Peyer's patch (tissue), 4 donors: Measurements from ENCODE around the gene TRAPPC12. TPM values are rescaled to one million over a fixed set of nuclear protein-coding genes. Genes with fewer than 3 reads are reported as not detected.

ENCODE experiments used
- DNase-seq, 3 donors: peaks; one replicate each; pipeline ENCODE4 v3.0.0-alpha.2; 2017 to 2019
- H3K27ac ChIP-seq, 4 donors: fragments of 200-600 bp; sonication (generic); one replicate each; pipeline ENCODE4 v1.5.1; 2016 to 2019
- H3K27me3 ChIP-seq, 2 donors: fragments of 200-600 bp; sonication (generic); one replicate each; pipeline ENCODE4 v1.5.1; 2019
- H3K36me3 ChIP-seq, 3 donors: fragments of 200-600 bp; sonication (generic); one replicate each; pipeline ENCODE4 v1.5.1; 2016 to 2019
- H3K4me1 ChIP-seq, 4 donors: fragments of 200-600 bp; sonication (generic); one replicate each; pipeline ENCODE4 v1.5.1; 2016 to 2019
- H3K4me3 ChIP-seq, 4 donors: fragments of 200-600 bp; sonication (generic); 1 replicate in 3 of 4; 2 replicates in 1 of 4; pipeline ENCODE4 v1.5.1; 2016 to 2019; ENCODE audit warnings: mild to moderate bottlenecking in 1 of 4
- H3K9me3 ChIP-seq, 4 donors: fragments of 200-600 bp; sonication (generic); one replicate each; pipeline ENCODE4 v1.5.1; 2016 to 2019; ENCODE audit warnings: mild to moderate bottlenecking in 1 of 4
- CTCF ChIP-seq, 6 experiments: fragments of 450-650 bp in 4 of 6; fragments of 200-600 bp in 2 of 6; sonication (generic) in 1 of 6; IDR thresholded peaks; one replicate each; pipeline ENCODE4 v1.5.1; 2017 to 2019; ENCODE audit warnings: antibody characterized with exemption in 6 of 6, mild to moderate bottlenecking in 3 of 6, moderate library complexity in 1 of 6
- POLR2A ChIP-seq, 2 donors: fragments of 450-650 bp; IDR thresholded peaks; one replicate each; pipeline ENCODE4 v1.5.1; 2017; ENCODE audit warnings: antibody characterized with exemption in 2 of 2, mild to moderate bottlenecking in 2 of 2, moderate library complexity in 2 of 2
- total RNA-seq, 4 donors: library from RNA; depleted of rRNA; stranded (reverse); fragments of >200 nt; gene quantifications; one replicate each; pipeline ENCODE4 v1.1.0, GENCODE V29; 2016

The TRAPPC12 gene
- total RNA-seq, 4 donors from 2014 or later: 122 to 191 (median 158) TPM

- Histone ChIP-seq H3K4me1 (no peaks in the 10 kb centered on the region), H3K4me3 (no peak overlapping the region), H3K36me3 (peaks cover 0 to 9% (median 0%) of the 10 kb centered on the region in 3 donors), H3K9me3 (no peaks in the 10 kb centered on the region), H3K27me3 (no peaks in the 10 kb centered on the region), H3K27ac (no peak overlapping the region)
- DNase-seq: no peak
- TF ChIP-seq CTCF (IDR thresholded peaks at IDR 0.05) (no peak), POLR2A (IDR thresholded peaks at IDR 0.05) (no peak)
These were observed 39.4 kb upstream of the TRAPPC12 start for GRCh38 chr2:3340144-3340543.

GRCh38 chr2:3341336-3341735 is 38.2 kb upstream of the TRAPPC12 start:
- TF ChIP-seq POLR2A (IDR thresholded peaks at IDR 0.05) (no peak), CTCF (IDR thresholded peaks at IDR 0.05) (no peak)
- Histone ChIP-seq H3K4me3 (no peak overlapping the region), H3K4me1 (no peaks in the 10 kb centered on the region)

GRCh38 chr2:3342324-3342723 is 37.2 kb upstream of the TRAPPC12 start:
- Histone ChIP-seq H3K4me3 (no peak overlapping the region), H3K36me3 (peaks cover 0 to 3% (median 0%) of the 10 kb centered on the region in 3 donors), H3K9me3 (no peaks in the 10 kb centered on the region), H3K4me1 (no peaks in the 10 kb centered on the region), H3K27me3 (no peaks in the 10 kb centered on the region), H3K27ac (no peak overlapping the region)
- TF ChIP-seq POLR2A (IDR thresholded peaks at IDR 0.05) (no peak), CTCF (IDR thresholded peaks at IDR 0.05) (no peak)
- DNase-seq: no peak

More at GRCh38 chr2:3341336-3341735, 38.2 kb upstream of the TRAPPC12 start:
- Histone ChIP-seq H3K27ac (no peak overlapping the region), H3K27me3 (no peaks in the 10 kb centered on the region), H3K9me3 (no peaks in the 10 kb centered on the region), H3K36me3 (no peaks in the 10 kb centered on the region)
- no peak for DNase-seq

- peaks cover 0 to 3% (median 0%) of the 10 kb centered on the region in 3 donors for H3K36me3 ChIP-seq
- TF ChIP-seq CTCF (IDR thresholded peaks at IDR 0.05) (no peak), POLR2A (IDR thresholded peaks at IDR 0.05) (no peak)
- no peak overlapping the region for H3K27ac ChIP-seq
- no peaks in the 10 kb centered on the region for H3K9me3 ChIP-seq
- H3K4me1 ChIP-seq: no peaks in the 10 kb centered on the region
- H3K4me3 ChIP-seq: no peak overlapping the region
- no peaks in the 10 kb centered on the region for H3K27me3 ChIP-seq
- DNase-seq: no peak
These were observed 36.5 kb upstream of the TRAPPC12 start for GRCh38 chr2:3343012-3343411.

- no peaks in the 10 kb centered on the region for H3K27me3 ChIP-seq
- TF ChIP-seq CTCF (IDR thresholded peaks at IDR 0.05) (no peak), POLR2A (IDR thresholded peaks at IDR 0.05) (no peak)
- H3K36me3 ChIP-seq: peaks cover 0 to 3% (median 0%) of the 10 kb centered on the region in 3 donors
- no peaks in the 10 kb centered on the region for H3K4me1 ChIP-seq
- no peaks in the 10 kb centered on the region for H3K9me3 ChIP-seq
- no peak for DNase-seq
- no peak overlapping the region for H3K27ac ChIP-seq
- no peak overlapping the region for H3K4me3 ChIP-seq
These were observed 34.6 kb upstream of the TRAPPC12 start for GRCh38 chr2:3344897-3345296.

- Histone ChIP-seq H3K9me3 (no peaks in the 10 kb centered on the region), H3K36me3 (peaks cover 0 to 3% (median 0%) of the 10 kb centered on the region in 3 donors), H3K27ac (no peak overlapping the region), H3K4me1 (no peaks in the 10 kb centered on the region), H3K4me3 (no peak overlapping the region), H3K27me3 (no peaks in the 10 kb centered on the region)
- DNase-seq: no peak
- TF ChIP-seq CTCF (IDR thresholded peaks at IDR 0.05) (no peak), POLR2A (IDR thresholded peaks at IDR 0.05) (no peak)
These were observed 33.9 kb upstream of the TRAPPC12 start for GRCh38 chr2:3345621-3346020.
